DMS153 treated with DMSO at 0.1 percent for 48 hours (cell line): ENCODE measurements around the gene GAGE12J.
"Not testable (repeated sequence)": the region's sequence is repeated elsewhere in the genome, so short reads cannot be mapped to it uniquely, and the experiment has no call there.

ENCODE experiments used
- DNase-seq: peaks from one replicate; lab custom pipeline; 2025; ENCODE audit not compliant: unreplicated experiment; lab: John Stamatoyannopoulos, UW

Gene GAGE12J, protein sequence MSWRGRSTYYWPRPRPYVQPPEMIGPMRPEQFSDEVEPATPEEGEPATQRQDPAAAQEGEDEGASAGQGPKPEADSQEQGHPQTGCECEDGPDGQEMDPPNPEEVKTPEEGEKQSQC

DNA sequence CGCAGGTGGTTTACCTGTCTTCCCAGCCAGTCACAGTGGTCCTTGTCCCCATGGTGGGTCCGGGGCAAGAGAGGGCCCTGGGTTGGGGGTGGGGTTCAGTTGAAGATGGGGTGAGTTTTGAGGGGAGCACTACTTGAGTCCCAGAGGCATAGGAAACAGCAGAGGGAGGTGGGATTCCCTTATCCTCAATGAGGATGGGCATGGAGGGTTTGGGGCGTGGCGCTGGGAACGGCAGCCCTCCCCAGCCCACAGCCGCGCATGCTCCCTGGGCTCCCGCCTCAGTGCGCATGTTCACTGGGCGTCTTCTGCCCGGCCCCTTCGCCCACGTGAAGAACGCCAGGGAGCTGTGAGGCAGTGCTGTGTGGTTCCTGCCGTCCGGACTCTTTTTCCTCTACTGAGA is at the start of gene GAGE12J:
Gene GAGE12J (plus strand): TSS at position 301 of the 400 bp plus-strand sequence. CDS start 1,157 bp downstream, outside the sequence.
- not testable (repeated sequence) for DNase-seq

DNA sequence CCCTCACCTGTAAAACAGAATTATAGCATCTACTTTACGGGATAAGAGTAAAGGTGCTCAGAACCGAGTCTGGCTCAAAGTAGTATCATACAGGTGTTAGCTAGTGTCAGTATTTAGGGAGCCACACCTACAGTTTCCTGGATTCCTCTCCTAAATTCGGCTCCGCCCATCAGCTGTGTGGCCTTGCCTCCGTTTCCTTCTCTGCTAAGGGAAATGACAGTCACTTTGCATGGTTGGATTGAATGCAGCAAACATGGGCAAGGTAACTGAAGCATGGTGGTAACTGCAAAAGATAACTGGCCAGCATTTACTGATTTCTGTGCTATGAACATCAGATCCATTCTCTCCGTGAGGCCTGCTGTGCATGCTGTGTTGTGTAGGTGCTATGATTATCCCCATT is 49.4 kb upstream of the GAGE12J start:
- DNase-seq, result no peak

DNA sequence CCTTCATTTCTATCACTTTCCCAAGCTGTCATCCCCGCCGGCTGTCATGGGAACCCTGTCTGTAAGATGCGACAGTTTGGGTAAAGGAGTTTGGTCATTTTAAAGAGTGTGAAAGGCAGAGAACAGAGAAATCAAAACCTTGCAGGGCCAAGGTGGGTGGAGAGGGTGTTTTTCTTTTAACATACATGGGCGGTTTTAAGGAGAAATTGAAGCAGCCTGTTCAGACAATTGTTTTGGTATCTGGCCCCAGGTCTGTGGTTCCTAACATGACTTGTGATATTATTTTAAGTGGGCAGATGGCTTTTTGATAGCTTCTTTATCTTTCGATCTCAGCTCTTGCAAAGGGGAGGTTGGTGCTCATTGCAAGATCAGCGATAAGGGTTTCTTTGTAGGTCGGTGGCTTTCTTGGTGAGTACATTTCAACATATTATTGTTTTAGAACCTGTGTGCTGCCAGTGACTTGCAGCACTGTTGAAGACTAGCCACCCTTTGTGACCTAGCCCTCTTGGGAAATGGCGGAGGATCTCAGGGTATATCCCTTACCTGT is 48.6 kb upstream of the GAGE12J start:
- DNase-seq, result no peak

DNA sequence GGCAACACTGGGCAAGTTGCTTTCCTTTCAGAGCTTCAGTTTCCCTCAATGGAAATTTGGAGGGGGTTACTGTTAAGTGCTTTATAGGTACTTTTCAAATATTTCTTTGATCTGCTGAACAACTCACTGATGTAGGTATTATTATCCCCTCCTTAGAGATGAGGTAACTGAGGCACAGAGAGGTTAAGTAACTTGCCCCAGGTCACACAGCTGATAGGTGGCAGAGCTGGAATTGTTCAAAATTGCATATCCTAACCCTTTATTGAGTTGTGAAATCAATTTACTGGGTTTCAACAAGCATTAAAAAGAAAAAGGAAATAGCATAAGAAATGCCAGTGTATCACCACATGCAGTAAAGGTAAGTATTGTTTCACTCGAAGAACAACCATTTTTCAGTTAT is 45.6 kb upstream of the GAGE12J start:
- no peak for DNase-seq

DNA sequence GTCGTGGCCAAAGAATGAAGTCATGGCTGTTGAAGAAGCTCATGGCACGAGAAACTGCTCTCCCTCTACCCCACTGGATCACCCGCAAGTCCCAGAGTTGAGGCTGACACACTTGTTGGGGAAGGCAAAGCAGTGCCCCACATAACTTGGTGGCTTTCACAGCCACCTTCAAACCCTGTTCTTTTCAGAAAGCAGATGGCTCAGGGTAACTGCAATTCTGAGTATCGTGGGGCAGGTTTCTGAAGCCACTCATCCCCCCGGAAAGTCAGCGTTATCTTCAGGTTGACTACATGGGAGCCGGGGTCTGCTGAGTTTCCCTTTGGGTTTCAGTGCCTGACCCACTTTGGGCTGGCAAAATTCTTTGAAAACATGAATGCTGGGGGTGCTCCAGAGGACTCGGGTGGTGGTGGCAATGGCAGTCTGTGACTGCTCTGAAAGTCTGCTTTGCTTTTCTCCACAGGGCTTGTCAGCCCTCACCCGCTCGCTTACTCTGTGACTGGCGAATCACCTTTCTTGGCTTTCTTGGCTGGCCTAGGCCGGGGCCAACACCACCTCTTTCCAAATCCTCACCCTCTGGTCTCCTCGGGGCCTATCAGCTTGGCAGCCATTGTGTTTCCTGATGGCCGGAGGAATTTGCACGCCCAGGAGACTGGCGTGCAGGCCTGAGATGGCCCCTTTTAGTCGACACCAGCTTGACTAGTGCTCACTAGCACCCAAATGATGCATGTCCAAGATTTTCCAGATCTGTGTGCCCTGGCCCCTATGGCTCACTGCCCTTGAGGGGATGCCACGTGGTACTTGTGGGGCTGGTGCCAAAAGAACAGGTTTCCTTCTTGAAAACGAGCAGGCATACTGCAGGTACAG is 44.9 kb upstream of the GAGE12J start:
- DNase-seq, result no peak

DNA sequence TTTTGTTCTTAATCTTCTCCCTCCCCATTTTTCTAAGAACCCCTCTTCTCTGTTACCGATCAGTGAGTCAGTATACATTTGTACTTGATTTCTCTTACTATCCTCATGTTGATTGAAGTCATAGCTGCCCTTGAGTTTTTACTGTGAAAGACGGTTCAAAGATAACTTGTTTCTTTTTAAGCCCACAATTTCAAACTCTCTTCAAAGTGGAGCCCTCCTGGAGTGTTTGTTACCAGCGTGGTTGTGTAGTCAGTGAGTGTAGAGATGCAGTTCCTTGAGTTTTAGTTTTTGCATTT is 44.4 kb upstream of the GAGE12J start:
- DNase-seq, result no peak

DNA sequence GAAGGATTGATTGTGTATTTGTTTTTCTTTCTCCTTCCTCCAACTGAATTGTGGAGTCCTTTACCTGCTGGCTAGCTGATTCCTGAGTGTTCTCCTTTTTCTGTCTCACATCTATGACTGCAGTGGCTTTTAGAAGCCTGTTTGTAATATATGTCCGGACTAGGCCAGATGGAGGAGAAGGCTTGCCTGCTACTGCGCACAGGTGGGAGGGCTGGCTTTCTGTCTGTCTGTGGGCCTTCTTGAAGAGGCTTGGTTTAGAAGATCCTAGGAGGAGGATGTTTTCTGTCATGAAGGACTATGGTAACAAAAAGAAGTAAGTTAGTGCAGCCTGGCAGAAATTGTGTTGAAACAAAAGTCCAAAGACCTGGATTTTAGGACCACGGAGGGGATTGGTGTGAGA is 43.8 kb upstream of the GAGE12J start:
- no peak for DNase-seq

DNA sequence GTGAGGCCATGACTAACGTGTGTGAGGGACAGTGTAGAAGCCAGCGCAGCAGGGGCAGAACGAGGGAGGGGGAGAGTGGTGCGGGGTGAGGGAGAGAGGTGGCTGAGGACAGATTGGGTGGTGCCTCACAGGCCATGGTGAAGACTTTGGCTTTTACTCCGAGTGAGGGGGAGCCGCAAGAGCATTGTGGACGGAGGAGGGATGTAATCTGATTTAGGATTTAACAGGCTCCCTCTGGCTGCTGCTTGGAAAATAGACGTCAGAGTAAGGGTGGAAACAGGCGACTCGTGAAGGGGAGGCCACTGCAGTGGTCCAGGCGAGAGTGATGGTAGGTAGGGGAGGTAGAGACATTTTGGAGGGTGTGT is 39.2 kb upstream of the GAGE12J start:
- DNase-seq, result no peak

DNA sequence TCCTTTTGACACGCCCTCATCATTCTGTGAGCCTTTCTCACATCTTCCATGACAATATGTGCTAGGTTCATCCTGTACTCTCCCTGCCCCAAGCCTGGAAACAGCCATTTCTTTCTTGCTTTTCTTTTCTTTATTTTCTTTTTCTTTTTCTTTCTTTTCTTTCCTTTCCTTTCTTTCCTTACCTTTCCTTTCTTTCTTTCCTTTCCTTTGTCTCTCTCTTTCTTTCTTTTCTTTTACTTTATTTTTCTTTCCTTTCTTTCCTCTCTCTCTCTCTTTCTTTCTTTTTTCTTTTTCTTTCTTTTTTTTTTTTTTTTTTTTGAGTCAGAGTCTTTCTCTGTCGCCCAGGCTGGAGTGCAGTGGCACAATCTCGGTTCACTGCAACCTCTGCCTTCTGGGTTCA is 37.6 kb upstream of the GAGE12J start:
- DNase-seq, result no peak

DNA sequence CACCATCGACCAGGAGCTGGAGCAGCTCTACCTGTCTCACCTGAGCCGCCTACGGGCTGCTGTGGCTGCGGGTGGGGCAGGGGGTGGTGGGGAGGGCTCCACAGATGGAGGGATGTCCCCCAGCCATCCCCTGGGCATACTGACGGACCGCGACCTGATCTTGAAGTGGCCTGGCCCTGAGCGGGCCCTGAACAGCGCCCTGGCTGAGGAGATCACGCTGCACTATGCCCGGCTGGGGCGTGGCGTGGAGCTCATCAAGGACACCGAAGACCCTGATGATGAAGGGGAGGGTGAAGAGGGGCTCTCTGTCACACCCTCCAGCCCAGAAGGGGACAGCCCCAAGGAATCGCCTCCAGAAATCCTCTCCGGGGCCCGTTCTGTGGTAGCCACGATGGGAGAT is 35.7 kb upstream of the GAGE12J start:
- DNase-seq, result no peak

DNA sequence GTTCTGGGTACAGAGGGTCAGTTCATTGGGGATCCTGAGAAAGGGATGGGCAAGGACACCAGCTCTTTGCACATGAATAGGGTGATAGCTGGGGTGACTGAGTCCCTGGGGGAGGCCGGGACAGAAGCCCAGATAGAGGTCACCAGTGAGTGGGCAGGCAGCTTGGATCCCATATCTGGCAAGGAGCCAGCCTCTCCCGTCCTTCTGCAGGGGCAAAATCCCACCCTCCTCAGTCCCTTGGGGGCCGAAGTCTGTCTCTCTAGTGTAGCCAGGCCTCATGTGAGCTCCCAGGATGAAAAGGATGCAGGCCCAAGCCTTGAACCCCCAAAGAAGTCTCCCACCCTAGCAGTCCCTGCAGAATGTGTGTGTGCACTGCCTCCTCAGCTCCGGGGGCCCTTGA is 35.3 kb upstream of the GAGE12J start:
- no peak for DNase-seq

DNA sequence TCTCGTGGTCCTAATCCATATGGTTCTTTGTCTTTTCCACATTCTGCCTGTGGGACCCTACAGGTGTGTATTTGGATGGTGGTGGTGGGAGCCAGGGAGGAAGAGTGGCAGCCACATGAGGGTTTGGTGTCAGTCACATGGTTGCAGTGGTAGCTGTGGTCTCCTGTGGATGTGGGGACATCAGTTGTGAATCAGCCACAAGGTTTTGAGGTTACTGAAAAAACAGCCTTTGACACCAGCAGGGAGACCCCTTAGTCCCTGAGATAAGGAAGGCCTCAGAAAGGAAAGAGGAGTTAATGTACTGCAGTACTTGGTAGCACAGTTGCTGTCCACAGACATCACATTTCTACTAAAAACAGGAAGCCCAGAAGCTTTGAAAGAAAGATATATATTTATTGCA is 34.2 kb upstream of the GAGE12J start:
- no peak for DNase-seq

DNA sequence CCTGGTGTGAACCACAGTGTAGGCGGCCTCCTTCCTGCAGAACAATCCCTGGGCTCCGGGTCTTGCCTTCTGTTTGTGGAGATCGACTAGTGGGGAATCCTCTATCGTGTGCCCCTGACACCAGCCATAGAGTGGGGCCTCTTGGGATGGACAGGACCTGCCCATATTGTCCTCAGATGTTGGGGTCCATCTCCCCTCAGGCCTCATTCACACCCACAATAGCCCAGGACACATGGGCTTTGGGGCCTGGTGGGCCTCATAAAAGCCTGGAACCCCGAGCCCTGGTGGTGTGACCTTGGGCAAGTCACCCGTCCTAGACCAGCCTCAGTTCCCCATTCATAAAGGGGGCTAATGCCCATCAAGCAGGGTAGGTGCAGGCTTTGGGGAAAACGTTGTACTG is 31.6 kb upstream of the GAGE12J start:
- no peak for DNase-seq

DNA sequence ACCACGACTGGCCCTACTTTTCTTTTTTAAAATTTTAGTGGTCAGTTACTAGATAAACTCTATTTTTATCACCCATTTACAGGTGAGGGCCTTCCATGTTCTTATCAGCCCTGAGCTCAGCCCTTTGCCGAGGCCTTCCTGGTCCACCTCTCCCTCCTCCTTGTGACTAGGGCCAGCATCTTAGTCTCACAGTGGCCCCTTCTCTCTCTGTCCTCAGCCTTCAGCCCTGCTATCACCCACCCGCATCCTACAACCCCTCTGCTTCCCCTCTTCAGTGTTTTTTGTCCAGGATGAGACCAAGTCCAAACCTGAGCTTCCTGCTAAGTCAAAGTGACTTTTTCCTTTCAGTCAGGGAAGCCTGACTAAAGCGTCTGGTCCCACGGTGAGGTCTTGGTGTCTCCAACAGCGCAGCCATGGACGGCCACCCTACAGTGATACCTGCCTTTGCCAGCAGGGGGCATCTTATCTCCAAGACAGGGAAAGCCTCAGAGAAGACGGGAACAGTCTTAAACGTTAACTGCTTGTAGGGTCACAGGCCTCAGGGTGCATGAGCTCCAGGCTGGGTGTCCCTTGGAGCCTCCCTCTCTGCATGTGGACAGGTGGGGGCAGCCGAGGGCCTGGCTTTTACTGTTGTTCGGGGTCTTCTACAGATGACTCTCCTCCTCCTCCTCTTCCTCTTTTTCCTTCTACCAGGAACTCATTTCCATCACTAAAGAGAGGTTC is 30.1 kb upstream of the GAGE12J start:
- no peak for DNase-seq

DNA sequence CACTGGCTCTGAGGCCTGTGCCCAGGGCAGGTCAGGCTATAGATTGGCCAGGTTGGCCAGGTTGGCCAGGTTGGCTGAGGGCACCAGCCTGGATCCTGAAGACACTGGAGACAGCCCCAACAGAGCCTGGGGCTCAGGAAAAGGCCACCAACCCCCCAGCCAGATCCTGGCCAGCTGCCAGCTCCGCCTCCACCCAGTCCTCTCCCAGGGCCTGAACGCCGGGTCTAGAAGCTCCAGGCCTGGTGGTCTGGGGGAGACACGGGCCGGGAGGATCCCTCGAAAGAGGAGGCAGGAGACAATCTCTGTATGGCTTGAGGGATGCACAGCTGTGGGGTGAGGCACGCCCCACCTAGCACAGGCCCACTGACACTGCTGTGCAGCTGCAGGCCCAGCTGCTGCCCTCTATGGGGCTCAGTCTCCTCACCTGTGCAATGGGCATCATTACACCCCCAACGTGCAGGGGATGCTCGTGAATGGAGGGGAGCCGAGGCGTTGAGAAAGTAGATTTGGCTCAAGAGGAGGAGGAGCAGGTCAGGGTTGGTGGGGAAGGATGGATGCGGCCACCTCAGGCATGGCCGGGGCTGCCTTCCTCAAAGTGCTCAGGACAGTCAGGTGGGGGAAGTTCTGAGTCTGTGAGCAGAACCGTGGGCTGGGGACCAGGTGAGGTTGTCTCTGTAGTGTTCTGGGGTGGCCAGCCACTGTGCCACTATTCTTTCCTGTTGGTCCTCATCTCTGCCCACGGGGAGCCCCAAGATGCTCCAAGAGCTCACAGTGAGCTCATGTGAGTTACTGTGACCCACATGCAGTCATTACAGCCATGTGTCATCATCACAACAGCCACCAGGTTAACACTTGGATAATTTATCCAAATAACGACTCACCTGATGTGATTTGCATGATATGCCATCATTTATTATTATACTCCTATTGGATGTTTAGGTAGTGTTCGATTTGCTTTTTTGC is 29.2 kb upstream of the GAGE12J start:
- DNase-seq, result no peak

DNA sequence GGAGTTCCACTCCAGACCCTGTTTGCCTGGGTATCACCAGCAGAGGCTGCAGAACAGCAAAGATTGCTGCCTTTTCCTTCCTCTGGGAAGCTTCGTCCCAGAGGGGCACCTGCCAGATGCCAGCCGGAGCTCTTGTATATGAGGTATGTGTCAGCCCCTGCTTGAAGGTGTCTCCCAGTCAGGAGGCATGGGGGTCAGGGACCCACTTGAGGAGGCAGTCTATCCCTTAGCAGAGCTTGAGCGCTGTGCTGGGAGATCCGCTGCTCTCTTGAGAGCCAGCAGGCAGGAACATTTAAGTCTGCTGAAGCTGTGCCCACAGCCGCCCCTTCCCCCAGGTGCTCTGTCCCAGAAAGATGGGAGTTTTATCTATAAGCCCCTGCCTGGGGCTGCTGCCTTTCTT is 22.5 kb upstream of the GAGE12J start:
- not testable (repeated sequence) for DNase-seq

DNA sequence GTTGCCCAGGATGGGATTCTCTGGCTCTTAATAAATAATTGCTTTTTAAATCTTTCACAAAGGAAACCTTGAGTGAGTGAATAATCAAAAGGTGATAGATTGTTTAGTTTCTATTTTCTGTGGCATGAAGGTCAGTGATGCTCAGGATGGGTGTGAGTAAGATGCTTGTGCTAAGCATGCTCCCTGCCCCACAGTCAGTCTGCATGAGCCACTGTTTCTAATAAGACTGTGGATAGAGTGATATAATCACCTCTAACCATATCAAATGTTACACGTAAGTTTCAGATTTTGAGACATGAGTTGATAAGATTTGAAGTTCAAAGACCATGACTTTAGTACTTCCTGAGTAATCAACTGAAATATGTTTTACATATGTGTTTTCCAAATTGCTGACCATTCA is 21.1 kb upstream of the GAGE12J start:
- no peak for DNase-seq

DNA sequence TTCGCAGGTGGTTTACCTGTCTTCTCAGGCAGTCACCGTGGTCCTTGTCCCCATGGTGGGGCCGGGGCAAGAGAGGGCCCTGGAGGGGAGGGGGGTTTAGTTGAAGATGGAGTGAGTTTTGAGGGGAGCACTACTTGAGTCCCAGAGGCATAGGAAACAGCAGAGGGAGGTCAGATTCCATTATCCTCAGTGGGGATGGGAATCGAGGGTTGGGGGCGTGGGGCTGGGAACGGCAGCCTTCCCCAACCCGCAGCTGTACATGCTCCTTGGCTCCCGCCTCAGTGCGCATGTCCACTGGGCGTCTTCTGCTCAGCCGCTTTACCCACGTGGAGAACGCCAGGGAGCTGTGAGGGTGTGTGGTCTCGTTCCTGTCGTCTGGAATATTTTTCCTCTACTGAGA is 18.5 kb upstream of the GAGE12J start, which contains the start of gene GAGE10:
Gene GAGE10 (plus strand): TSS at position 301 of the 400 bp plus-strand sequence. CDS start 1,214 bp downstream, outside the sequence.
- DNase-seq, result no peak

DNA sequence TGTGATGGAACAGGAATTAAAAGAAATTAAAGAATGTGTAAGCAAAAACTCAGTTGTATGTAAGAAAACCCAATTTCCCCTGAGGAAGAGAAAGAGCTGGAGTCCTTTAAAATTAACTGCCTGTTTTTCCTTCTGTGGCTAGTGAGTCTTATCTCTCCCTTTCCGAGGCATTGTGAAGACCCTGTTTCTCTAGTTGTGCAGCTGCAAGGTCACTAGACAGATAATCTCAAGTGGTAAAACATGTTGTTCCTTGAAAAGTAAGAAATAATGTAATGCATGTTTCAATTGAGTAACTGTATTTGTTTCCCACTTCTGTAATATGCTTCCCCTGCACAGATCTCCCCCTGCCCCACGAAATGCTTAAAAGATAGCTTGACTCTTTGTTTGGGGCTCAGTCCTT is 14.1 kb upstream of the GAGE12J start:
- not testable (repeated sequence) for DNase-seq

DNA sequence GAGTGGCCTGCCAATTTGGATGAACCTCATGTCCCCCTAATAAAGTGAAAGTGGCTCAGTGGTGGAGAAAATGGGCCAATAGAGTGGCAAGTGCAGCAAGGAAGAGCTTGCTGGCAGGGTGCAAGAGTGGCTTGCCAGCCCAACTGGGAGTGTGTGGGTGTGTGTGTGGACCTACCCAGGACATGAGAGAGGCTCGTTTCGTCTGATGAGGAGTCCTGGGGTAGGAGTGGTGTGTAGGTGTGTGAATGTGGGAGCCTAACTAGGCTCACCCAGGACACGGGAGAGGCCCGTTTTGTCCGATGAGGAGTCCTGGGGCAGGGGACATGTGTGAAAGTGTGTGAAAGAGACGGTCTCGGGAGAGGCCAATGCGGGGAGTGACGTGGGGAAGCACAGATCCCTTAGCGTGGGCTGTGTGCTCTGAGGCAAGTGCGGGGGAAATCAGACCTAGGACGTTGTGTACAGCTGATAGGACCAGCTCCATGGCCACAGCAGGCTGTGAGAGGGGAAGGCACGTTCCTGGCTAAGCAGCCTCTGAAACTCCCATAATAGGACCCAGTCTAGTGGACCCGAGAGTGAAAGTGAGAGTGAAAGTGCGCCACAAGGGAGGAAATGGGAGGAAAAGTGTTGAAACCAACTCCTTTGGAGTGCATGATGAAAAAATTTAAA is 13.1 kb upstream of the GAGE12J start:
- DNase-seq, result no peak
